HepG2 (cell line): ENCODE results near the gene ATG9A. TPM values are rescaled to one million over a fixed set of nuclear protein-coding genes. Genes with fewer than 3 reads are reported as not detected.

Experiments used
- ASH2L ChIP-seq: fragments of 300-600, 200-600 bp; sonication (generic); IDR thresholded peaks from 2 replicates; pipeline ENCODE4 v1.7.0; 2017; ENCODE audit warnings: low read depth, mild to moderate bottlenecking, moderate library complexity, mixed read lengths, low read length; ENCODE audit not compliant: insufficient read length
- BRD4 ChIP-seq: sonication (generic); formaldehyde crosslinking; IDR thresholded peaks from 2 replicates; pipeline ENCODE4 v1.4.0; 2020; ENCODE audit warnings: missing genetic modification reagents
- DPF2 ChIP-seq: sonication (generic); formaldehyde crosslinking; IDR thresholded peaks from 2 replicates; pipeline ENCODE4 v1.4.0; 2020; ENCODE audit warnings: mild to moderate bottlenecking, low read depth, missing genetic modification reagents, borderline replicate concordance
- EP300 ChIP-seq, 3 experiments: sonication (generic) in 1 of 3; formaldehyde crosslinking in 1 of 3; IDR thresholded peaks; 2 replicates each; pipeline versions ENCODE4 v1.5.1 to v1.6.1; 2011 to 2020; ENCODE audit warnings: low read depth in 2 of 3, low read length in 2 of 3, borderline replicate concordance in 1 of 3, improper control_type of control experiment in 1 of 3, mild to moderate bottlenecking in 1 of 3, missing genetic modification reagents in 1 of 3, moderate library complexity in 1 of 3
- ISX ChIP-seq: sonication (generic); formaldehyde crosslinking; conservative IDR thresholded peaks from 2 replicates; pipeline ENCODE4 v1.5.0; 2020; ENCODE audit warnings: missing genetic modification reagents
- PTBP1 ChIP-seq: fragments of 200-400 bp; formaldehyde crosslinking; IDR thresholded peaks from 2 replicates; pipeline ENCODE4 v1.6.1; 2018; ENCODE audit warnings: low read length, low read depth; ENCODE audit not compliant: poor library complexity, severe bottlenecking
- SIX4 ChIP-seq: sonication (generic); formaldehyde crosslinking; IDR thresholded peaks from 2 replicates; pipeline ENCODE4 v1.4.0; 2020; ENCODE audit warnings: missing genetic modification reagents
- SRF ChIP-seq: IDR thresholded peaks from 2 replicates; pipeline ENCODE4 v1.6.1; 2011; ENCODE audit warnings: mild to moderate bottlenecking, low read depth, low read length, moderate library complexity
- TEAD2 ChIP-seq: sonication (generic); formaldehyde crosslinking; IDR thresholded peaks from 2 replicates; pipeline ENCODE4 v1.9.0; 2021; ENCODE audit warnings: missing genetic modification reagents
- TOE1 ChIP-seq: sonication (generic); formaldehyde crosslinking; IDR thresholded peaks from 2 replicates; pipeline ENCODE4 v1.4.0; 2020; ENCODE audit warnings: mild to moderate bottlenecking, missing genetic modification reagents
- ZC3H4 ChIP-seq: sonication (generic); formaldehyde crosslinking; IDR thresholded peaks from 2 replicates; pipeline ENCODE4 v1.4.0; 2020; ENCODE audit warnings: missing genetic modification reagents, borderline replicate concordance
- ZFYVE20 ChIP-seq: sonication (generic); formaldehyde crosslinking; IDR thresholded peaks from 2 replicates; pipeline ENCODE4 v1.8.0; 2023; ENCODE audit warnings: low read depth, mild to moderate bottlenecking, moderate library complexity, missing genetic modification reagents, borderline replicate concordance
- ZKSCAN8 ChIP-seq: IDR thresholded peaks from 2 replicates; pipeline ENCODE4 v1.6.1; 2016; ENCODE audit warnings: borderline replicate concordance, missing genetic modification reagents, missing compliant biosample characterization
- ZNF160 ChIP-seq: sonication (generic); formaldehyde crosslinking; IDR thresholded peaks from 2 replicates; pipeline ENCODE4 v1.8.0; 2022; ENCODE audit warnings: mild to moderate bottlenecking, inconsistent platforms, missing genetic modification reagents
- ZNF230 ChIP-seq: sonication (generic); formaldehyde crosslinking; IDR thresholded peaks from 2 replicates; pipeline ENCODE4 v1.4.0; 2020; ENCODE audit warnings: mild to moderate bottlenecking, missing genetic modification reagents
- ZNF501 ChIP-seq: sonication (generic); formaldehyde crosslinking; IDR thresholded peaks from 2 replicates; pipeline ENCODE4 v1.5.1; 2020; ENCODE audit warnings: mild to moderate bottlenecking, moderate library complexity, missing genetic modification reagents
- ZNF766 ChIP-seq: sonication (generic); formaldehyde crosslinking; IDR thresholded peaks from 2 replicates; pipeline ENCODE4 v1.5.0; 2020; ENCODE audit warnings: missing genetic modification reagents, borderline replicate concordance
- ZNF883 ChIP-seq: sonication (generic); formaldehyde crosslinking; IDR thresholded peaks from 2 replicates; pipeline ENCODE4 v1.5.1; 2020; ENCODE audit warnings: mild to moderate bottlenecking, missing genetic modification reagents; ENCODE audit errors: not compliant biosample characterization
- ZSCAN21 ChIP-seq: sonication (generic); formaldehyde crosslinking; IDR thresholded peaks from 2 replicates; pipeline ENCODE4 v1.8.0; 2022; ENCODE audit warnings: mild to moderate bottlenecking, missing genetic modification reagents, moderate library complexity, borderline replicate concordance
- polyA plus RNA-seq, 8 experiments: library from polyadenylated mRNA; depleted of rRNA in 3 of 8; stranded (reverse) in 7 of 8; unstranded in 1 of 8; fragments of >200 nt; fragmentation: Illumina TruSeq in 4 of 8; extraction: Trizol in 4 of 8; gene quantifications; 2 replicates each; pipeline versions ENCODE4 v1.2.1 to v1.2.3, GENCODE V29; 2011 to 2016; ENCODE audit warnings: low read depth in 4 of 8, missing spikeins in 1 of 8, mixed read lengths in 1 of 8; ENCODE audit not compliant: insufficient read depth in 1 of 8
- total RNA-seq, 5 experiments: library from RNA; depleted of rRNA; stranded (reverse); fragments of >200 nt; fragmentation: Illumina TruSeq; extraction: Trizol; gene quantifications; 2 replicates each; pipeline ENCODE4 v1.2.3, GENCODE V29; 2016; ENCODE audit warnings: low read depth in 1 of 5
- TF ChIP-seq, protein P1 (sequence below): sonication (generic); formaldehyde crosslinking; IDR thresholded peaks from 2 replicates; pipeline ENCODE4 v1.8.0; 2022; ENCODE audit warnings: mild to moderate bottlenecking, missing genetic modification reagents, moderate library complexity
- TF ChIP-seq, protein P2 (sequence below): sonication (generic); formaldehyde crosslinking; IDR thresholded peaks from 2 replicates; pipeline ENCODE4 v1.4.0; 2020; ENCODE audit warnings: mild to moderate bottlenecking, missing genetic modification reagents
- TF ChIP-seq, protein P3 (sequence below): sonication (generic); formaldehyde crosslinking; IDR thresholded peaks from 2 replicates; pipeline ENCODE4 v1.5.1; 2020; ENCODE audit warnings: mild to moderate bottlenecking, missing genetic modification reagents, borderline replicate concordance

The ATG9A gene
- total and polyA plus RNA-seq, 2 of the 13 experiments (the other 11 are each of a cell fraction or from before 2014, with no cell fraction given) = 35.0 to 131 TPM

DNA sequence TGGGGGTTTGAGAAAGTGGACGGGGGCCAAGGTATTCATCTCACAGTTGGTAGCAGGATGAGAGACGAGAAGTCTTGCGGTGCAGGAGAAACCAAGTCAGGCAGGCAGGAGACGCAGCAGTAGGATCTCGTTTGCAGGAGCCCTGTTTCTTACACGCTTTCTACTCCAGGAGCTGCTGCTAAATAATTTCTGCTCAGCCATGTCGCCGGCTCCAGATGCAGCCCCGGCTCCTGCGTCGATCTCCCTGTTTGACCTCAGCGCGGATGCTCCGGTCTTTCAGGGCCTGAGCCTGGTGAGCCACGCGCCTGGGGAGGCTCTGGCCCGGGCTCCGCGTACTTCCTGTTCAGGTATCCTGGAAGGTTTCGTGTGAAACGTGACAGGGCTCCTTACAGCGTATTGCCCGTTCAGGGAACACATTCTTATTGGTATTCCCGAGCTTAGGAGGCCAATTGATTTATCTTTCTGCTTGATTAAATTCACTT is 664 bp upstream of the ATG9A start (continued):
- TF ChIP-seq EP300 (IDR thresholded peaks at IDR 0.05; ENCODE audit: low read depth in 2 of 2, low read length in 2 of 2) (no peak; a peak in 1 of 4 replicates), EP300 (CRISPR knock-in tag; IDR thresholded peaks at IDR 0.05; ENCODE audit: borderline replicate concordance) (no peak), ZNF501 (CRISPR knock-in tag) (no peak), ZKSCAN8 (CRISPR knock-in tag) (no peak), SRF (no peak), PTBP1 (no peak), ZSCAN21 (CRISPR knock-in tag) (no peak), BRD4 (CRISPR knock-in tag) (no peak; the same call in 1 of the 2 replicates), ASH2L (no peak), ZNF160 (CRISPR knock-in tag) (0 out of 2 replicates have a peak, but pooled peaks have one; percentile 7), DPF2 (no peak), ZNF766 (CRISPR knock-in tag) (peak; percentile 16; the same call in 1 of the 2 replicates), TOE1 (CRISPR knock-in tag) (no peak; the same call in 1 of the 2 replicates), ZNF230 (no peak), ZNF883 (CRISPR knock-in tag) (no peak), ZFYVE20 (CRISPR knock-in tag) (no peak), SIX4 (no peak), TEAD2 (CRISPR knock-in tag) (no peak), ISX (CRISPR knock-in tag) (0 out of 2 replicates have a peak, but pooled peaks have one; percentile 80), ZC3H4 (CRISPR knock-in tag) (no peak)
- TF ChIP-seq, protein P1, sequence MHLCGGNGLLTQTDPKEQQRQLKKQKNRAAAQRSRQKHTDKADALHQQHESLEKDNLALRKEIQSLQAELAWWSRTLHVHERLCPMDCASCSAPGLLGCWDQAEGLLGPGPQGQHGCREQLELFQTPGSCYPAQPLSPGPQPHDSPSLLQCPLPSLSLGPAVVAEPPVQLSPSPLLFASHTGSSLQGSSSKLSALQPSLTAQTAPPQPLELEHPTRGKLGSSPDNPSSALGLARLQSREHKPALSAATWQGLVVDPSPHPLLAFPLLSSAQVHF = no peak
- TF ChIP-seq, protein P2, sequence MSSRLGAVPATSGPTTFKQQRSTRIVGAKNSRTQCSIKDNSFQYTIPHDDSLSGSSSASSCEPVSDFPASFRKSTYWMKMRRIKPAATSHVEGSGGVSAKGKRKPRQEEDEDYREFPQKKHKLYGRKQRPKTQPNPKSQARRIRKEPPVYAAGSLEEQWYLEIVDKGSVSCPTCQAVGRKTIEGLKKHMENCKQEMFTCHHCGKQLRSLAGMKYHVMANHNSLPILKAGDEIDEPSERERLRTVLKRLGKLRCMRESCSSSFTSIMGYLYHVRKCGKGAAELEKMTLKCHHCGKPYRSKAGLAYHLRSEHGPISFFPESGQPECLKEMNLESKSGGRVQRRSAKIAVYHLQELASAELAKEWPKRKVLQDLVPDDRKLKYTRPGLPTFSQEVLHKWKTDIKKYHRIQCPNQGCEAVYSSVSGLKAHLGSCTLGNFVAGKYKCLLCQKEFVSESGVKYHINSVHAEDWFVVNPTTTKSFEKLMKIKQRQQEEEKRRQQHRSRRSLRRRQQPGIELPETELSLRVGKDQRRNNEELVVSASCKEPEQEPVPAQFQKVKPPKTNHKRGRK (CRISPR knock-in tag) = 0 out of 2 replicates have a peak, but pooled peaks have one; percentile 17
- TF ChIP-seq, protein P3, sequence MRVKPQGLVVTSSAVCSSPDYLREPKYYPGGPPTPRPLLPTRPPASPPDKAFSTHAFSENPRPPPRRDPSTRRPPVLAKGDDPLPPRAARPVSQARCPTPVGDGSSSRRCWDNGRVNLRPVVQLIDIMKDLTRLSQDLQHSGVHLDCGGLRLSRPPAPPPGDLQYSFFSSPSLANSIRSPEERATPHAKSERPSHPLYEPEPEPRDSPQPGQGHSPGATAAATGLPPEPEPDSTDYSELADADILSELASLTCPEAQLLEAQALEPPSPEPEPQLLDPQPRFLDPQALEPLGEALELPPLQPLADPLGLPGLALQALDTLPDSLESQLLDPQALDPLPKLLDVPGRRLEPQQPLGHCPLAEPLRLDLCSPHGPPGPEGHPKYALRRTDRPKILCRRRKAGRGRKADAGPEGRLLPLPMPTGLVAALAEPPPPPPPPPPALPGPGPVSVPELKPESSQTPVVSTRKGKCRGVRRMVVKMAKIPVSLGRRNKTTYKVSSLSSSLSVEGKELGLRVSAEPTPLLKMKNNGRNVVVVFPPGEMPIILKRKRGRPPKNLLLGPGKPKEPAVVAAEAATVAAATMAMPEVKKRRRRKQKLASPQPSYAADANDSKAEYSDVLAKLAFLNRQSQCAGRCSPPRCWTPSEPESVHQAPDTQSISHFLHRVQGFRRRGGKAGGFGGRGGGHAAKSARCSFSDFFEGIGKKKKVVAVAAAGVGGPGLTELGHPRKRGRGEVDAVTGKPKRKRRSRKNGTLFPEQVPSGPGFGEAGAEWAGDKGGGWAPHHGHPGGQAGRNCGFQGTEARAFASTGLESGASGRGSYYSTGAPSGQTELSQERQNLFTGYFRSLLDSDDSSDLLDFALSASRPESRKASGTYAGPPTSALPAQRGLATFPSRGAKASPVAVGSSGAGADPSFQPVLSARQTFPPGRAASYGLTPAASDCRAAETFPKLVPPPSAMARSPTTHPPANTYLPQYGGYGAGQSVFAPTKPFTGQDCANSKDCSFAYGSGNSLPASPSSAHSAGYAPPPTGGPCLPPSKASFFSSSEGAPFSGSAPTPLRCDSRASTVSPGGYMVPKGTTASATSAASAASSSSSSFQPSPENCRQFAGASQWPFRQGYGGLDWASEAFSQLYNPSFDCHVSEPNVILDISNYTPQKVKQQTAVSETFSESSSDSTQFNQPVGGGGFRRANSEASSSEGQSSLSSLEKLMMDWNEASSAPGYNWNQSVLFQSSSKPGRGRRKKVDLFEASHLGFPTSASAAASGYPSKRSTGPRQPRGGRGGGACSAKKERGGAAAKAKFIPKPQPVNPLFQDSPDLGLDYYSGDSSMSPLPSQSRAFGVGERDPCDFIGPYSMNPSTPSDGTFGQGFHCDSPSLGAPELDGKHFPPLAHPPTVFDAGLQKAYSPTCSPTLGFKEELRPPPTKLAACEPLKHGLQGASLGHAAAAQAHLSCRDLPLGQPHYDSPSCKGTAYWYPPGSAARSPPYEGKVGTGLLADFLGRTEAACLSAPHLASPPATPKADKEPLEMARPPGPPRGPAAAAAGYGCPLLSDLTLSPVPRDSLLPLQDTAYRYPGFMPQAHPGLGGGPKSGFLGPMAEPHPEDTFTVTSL (CRISPR knock-in tag) = no peak
